Hindlimb muscle (tissue), 1 donor: ENCODE results near the gene MPP2. TPM values are rescaled to one million over a fixed set of nuclear protein-coding genes. Genes with fewer than 3 reads are reported as not detected.
A peak's percentile ranks its signal among the peaks of the same experiment; 100 is the strongest.

Experiments used
- DNase-seq: peaks from one replicate; pipeline ENCODE4 v3.0.0-alpha.2; 2013
- polyA plus RNA-seq: library from polyadenylated mRNA; unstranded; fragments of 120-200 nt; gene quantifications from one replicate; pipeline ENCODE4 v1.2.1, GENCODE V29; 2013; ENCODE audit not compliant: insufficient read length

Gene MPP2
- polyA plus RNA-seq, 1 donor, result 2.2 TPM

GRCh38 chr17:43844241-43844640, 63.1 kb downstream of the MPP2 start:
- no peak for DNase-seq

DNA sequence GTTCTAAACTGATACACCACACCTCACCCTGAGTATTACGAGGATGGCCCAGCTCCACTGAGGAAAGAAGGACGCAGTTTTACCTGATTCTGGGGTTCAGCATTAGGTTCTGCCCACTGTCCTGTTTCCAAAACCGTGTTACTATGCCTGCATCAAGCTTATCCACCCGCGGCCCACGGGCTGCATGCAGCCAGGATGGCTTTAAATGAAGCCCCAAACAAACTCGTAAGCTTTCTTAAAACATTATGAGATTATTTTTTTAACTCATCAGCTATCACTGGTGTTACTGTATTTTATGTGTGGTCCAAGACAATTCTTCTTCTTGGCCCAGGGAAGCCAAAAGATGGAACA, 64.4 kb downstream of the MPP2 start:
- DNase-seq, result no peak

DNA sequence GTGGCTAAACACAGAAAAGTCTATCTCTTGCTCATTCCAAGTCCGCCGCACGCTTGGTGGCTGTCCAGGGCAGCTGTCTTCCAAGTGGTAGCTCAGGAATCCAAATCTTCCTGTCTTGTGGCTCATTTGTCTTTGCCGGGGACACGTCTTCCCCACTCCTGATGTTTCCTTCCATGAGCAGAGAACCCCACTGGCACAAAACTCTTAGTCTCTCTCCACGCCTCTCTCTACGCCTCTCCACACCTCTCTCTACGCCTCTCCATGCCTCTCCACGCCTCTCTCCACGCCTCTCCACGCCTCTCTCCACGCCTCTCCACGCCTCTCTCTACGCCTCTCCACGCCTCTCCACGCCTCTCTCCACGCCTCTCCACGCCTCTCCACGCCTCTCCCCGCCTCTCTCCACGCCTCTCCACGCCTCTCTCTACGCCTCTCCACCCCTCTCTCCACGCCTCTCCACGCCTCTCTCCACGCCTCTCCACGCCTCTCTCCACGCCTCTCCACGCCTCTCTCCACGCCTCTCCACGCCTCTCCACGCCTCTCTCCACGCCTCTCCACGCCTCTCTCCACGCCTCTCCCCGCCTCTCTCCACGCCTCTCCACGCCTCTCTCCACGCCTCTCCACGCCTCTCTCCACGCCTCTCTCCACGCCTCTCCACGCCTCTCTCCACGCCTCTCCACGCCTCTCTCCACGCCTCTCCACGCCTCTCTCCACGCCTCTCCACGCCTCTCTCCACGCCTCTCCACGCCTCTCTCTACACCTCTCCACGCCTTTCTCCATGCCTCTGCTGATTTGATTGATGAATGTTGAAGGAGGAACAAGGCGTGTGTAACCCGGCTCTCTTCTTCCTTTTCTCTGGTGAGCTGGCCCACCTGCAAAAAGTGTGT, 65.0 kb downstream of the MPP2 start:
- peak; percentile 47 for DNase-seq

DNA sequence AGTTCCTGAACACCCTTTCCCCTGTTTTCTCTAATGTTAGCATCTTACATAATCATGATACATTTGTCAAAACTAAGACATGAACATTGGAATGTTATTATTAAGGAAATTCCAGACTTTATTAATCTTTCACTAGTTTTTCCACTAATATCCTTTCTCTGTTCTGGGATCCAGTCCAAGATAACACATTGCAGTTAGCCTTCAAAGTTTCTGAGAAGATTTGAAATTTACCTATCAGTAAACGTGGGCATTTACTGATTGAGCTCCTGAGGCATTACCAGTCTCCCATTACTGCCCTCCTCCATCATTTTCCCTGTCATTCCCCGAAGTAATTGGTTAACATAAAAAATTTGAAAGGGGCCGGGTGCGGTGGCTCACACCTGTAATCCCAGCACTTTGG, 66.1 kb downstream of the MPP2 start:
- DNase-seq, result no peak

DNA sequence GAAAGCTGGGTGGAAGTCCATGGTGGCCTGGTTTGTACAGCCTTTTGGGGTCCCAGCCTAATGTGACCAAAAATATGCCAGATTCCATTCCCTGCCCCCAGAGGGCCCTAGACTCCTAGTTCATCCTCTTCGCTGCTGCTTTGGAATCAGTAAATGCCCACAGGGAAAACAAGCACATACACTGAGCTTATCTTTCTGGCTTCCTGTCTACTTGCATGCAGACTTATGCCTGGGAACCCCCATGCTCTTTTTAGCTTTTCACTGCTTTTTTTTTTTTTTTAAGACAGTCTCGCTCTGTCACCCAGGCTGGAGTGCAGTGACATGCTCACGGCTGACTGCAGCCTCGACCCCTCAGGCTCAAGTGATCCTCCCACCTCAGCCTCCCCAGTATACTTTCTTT, 66.5 kb downstream of the MPP2 start:
- DNase-seq, result no peak

- DNase-seq, result no peak
Observed at GRCh38 chr17:43839670-43840108, 67.6 kb downstream of the MPP2 start.

DNA sequence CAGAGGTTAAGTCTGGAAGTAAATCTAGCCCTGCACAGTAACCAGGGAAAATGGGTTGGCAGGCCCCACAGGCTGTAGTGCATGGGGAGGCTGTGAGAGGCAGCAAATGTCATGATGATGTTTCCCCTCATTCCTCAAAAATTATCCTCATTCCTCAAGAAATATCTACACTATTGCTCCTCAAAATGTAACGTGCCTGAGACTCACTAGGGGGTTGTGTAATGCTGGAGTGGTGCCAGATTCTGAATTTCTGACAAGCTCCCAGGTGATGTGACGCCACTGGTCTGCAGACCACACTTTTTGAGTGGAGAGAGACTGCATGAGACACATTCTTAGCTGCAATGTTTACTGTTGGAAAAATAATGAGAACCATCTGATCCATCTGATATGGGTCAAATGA, 73.2 kb downstream of the MPP2 start:
- DNase-seq, result no peak

DNA sequence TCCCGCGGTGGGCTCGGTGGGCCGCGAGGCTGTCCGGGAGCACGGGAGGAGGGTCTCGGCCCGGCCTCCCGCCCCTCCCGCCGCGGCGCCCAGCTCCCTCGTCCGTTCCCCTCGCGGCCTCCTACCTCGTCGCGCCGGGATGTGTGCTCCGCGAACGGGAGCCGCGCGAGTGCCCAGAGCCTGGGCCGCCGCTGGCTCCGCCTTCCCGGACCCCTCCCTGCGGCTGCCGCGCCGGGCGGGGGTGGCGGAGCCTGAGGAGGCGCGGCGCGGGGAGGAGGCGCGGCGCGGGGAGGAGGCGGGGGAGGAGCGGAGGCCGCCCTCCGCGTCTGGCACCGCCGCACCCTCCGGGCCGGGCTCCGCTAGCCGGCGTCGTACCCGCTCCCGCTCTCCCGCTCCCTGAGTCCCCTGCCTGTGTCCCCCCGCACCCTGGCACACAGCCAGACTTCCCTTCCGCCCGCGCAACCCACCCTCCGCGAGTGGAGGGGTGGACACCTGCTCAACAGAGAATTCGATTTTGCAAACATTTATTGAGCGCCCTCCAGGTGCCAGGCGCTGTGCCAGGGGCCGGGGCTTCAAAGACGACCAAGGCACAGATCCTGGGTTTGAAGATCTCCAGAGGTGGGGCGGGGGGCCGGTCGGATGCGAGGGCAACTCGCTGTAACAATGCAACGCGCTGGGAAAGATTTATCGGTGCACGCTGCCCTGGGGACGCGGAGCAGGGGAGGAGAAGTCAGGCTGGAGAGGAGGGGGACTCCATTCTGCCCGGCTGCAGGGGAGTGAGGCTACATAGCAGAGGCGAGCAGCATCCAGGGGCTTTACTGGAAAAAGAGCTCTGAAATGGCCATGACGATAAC, 74.1 kb downstream of the MPP2 start, which contains the start of gene MPP3:
Gene MPP3 (minus strand): TSS at position 171 of the 854 bp plus-strand sequence. CDS start 1,240 bp downstream, outside the sequence.
- peak; percentile 80 for DNase-seq

DNA sequence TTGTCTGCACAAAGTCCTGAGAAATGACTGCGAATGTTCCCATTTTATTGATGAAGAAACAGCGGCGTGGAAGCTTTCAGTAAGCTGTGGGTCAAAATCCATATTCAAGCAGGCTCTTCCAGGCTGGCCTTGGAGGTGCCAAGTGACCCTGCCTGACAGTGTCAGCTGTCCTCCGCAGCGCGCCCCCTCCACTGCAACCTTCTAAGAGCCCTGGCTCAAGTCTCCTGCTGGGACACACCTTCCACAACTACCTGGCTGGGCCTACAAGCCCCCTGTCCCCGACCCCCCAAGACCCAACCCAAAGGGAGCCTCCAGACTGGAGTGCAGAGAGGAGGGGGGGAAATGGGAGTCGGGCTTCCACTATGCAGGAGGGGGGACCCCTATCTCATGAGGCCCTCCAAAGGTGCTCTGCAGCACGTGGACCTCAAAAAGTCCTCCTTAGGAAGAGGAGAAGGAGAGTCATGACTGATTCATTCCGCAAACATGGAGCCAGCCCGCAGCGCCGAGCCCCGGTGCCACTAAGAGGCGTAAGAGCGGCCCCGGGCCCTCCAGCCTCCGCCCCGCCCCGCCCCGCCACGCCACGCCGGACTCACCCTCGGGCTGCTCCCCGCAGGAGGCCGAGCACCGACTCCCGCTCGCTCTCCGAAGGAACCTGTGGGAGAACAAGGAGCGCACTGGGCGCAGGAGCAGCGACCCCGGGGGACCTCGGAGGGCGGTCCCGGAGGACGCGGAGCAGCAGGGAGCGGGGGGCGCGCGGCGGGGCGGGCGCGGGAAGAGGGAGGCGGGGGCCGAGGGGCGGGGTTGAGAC, 75.0 kb downstream of the MPP2 start:
- DNase-seq, result peak; percentile 29

- DNase-seq, result no peak
Observed at GRCh38 chr17:43831633-43832032, 75.7 kb downstream of the MPP2 start.

- no peak for DNase-seq
Observed at GRCh38 chr17:43830510-43831140, 76.7 kb downstream of the MPP2 start.

- no peak for DNase-seq
Observed at GRCh38 chr17:43829738-43830137, 77.6 kb downstream of the MPP2 start.

GRCh38 chr17:43827596-43827995, 79.7 kb downstream of the MPP2 start:
- DNase-seq, result no peak

DNA sequence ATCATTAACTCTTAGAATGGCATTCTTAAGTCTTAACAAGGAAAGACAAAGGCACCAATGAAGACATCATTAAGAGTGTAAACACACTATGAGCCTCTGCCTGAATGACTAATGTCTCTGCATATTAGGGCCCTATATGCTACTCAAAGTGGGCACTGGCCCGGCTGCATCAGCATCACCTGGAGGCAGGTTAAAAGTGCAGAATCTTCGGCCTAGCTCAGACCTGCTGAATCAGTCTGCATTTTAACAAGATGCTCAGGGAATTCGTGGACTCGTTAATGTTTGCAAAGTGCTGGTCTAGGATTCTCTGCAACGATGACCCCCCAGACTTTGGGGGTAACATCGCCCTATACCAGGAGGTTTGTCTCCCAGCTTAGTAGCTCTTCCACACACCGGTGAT, 81.1 kb downstream of the MPP2 start:
- DNase-seq, result no peak

DNA sequence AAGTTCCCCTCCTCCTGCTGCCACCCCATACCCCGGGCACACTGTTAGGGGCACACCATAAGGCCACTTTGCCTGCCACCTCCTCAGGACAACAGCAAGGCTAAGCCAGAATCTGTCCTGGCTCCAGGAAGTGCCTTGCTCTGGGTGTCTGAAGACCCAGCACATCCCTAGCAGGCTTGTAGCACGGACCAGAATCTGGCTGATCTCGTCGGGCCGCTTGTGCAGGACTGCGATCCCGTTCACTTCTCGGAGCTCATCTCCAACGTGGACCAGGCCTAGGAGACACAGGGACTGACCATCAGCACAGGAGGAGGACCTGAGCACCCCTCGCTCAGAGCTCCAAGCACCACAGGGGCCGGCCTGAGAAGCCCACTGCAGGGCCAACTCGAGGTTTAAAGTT, 81.8 kb downstream of the MPP2 start:
- no peak for DNase-seq

Other genes with a start within 250 kb of the MPP2 start
- 10.1 TPM for gene MEOX1, start 245.6 kb downstream of the MPP2 start, polyA plus RNA-seq
- gene SOST, start 148.7 kb downstream of the MPP2 start, polyA plus RNA-seq, result not detected
- 81.0 TPM for gene DUSP3, start 128.6 kb downstream of the MPP2 start, polyA plus RNA-seq
- not detected for gene CFAP97D1, start 127.1 kb downstream of the MPP2 start, polyA plus RNA-seq
- gene MPP3, start 74.4 kb downstream of the MPP2 start, polyA plus RNA-seq, result 5.8 TPM
- gene CD300LG, start 60.4 kb downstream of the MPP2 start, polyA plus RNA-seq, result 3.3 TPM
- not detected for gene PPY, start 34.9 kb upstream of the MPP2 start, polyA plus RNA-seq
- gene PYY, start 46.4 kb upstream of the MPP2 start, polyA plus RNA-seq, result not detected
- 0.19 TPM for gene NAGS, start 97.1 kb upstream of the MPP2 start, polyA plus RNA-seq
- gene TMEM101, start 107.4 kb upstream of the MPP2 start, polyA plus RNA-seq, result 33.1 TPM
- gene LSM12, start 159.1 kb upstream of the MPP2 start, polyA plus RNA-seq, result 23.3 TPM
- gene G6PC3, start 163.2 kb upstream of the MPP2 start, polyA plus RNA-seq, result 39.3 TPM
- 64.6 TPM for gene HDAC5, start 216.1 kb upstream of the MPP2 start, polyA plus RNA-seq
- gene HROB, start 234.4 kb upstream of the MPP2 start, polyA plus RNA-seq, result 2.7 TPM